GM13976 (cell line): Measurements from ENCODE around the gene ARVCF.

Source experiments
- DNase-seq: peaks from one replicate; pipeline ENCODE4 v3.0.0; 2012; ENCODE audit warnings: low spot score
- in situ Hi-C: fragments of 300-500 bp; cut with MboI; formaldehyde crosslinking; loops from one replicate; pipeline ENCODE4 v1.12.0; 2022; ENCODE audit warnings: low sequenced_read_pairs, mixed read lengths, inconsistent platforms; ENCODE audit not compliant: unreplicated experiment
- TF ChIP-seq, protein P1 (sequence below): IDR thresholded peaks from 2 replicates; pipeline ENCODE4 v1.5.1; 2012; ENCODE audit warnings: borderline replicate concordance, mild to moderate bottlenecking; ENCODE audit not compliant: insufficient read depth; ENCODE audit errors: extremely low read depth, missing control alignments, control extremely low read depth

Gene ARVCF

DNA sequence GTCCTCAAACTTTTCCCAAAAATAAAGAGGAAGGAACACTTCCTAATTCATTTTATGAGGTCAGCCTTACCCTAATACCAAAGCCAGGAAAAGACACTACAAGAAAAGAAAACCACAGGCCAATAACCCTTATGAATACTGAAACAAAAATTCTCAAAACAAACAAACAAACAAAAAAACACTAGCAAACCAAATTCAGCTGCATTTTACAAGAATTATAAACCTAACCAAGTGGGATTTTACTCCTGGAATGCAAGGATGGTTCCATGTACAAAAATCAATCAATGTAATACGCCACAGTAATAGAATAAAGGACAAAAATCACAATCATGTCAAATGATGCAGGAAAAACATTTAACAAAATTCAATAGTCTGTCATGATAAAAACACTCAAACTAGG lies 13.3 kb downstream of the ARVCF start:
- no peak for DNase-seq
- TF ChIP-seq, protein P1, sequence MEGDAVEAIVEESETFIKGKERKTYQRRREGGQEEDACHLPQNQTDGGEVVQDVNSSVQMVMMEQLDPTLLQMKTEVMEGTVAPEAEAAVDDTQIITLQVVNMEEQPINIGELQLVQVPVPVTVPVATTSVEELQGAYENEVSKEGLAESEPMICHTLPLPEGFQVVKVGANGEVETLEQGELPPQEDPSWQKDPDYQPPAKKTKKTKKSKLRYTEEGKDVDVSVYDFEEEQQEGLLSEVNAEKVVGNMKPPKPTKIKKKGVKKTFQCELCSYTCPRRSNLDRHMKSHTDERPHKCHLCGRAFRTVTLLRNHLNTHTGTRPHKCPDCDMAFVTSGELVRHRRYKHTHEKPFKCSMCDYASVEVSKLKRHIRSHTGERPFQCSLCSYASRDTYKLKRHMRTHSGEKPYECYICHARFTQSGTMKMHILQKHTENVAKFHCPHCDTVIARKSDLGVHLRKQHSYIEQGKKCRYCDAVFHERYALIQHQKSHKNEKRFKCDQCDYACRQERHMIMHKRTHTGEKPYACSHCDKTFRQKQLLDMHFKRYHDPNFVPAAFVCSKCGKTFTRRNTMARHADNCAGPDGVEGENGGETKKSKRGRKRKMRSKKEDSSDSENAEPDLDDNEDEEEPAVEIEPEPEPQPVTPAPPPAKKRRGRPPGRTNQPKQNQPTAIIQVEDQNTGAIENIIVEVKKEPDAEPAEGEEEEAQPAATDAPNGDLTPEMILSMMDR, result no peak
- in situ Hi-C loops, result no loop called here

DNA sequence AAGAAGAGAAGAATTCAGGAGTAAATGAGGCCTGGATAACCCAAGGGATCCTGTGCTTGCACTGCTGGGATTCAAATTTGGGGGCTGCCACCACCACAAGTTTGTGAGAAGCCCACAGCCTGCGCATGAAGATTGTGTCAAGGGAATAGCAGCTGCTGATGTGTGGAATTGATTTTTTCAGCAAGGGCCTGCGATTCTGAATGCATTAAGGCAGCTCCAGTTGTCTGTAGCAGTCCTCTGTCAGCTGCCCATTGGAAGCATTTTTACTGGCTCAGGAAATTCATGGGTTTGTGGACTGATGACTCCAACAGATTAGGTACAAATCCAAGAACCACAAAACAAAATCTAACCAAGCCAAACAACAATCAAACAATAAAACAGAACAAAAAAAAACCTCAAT lies 14.0 kb downstream of the ARVCF start:
- no peak for DNase-seq
- TF ChIP-seq, protein P1, result no peak
- in situ Hi-C loops, result no loop called here

DNA sequence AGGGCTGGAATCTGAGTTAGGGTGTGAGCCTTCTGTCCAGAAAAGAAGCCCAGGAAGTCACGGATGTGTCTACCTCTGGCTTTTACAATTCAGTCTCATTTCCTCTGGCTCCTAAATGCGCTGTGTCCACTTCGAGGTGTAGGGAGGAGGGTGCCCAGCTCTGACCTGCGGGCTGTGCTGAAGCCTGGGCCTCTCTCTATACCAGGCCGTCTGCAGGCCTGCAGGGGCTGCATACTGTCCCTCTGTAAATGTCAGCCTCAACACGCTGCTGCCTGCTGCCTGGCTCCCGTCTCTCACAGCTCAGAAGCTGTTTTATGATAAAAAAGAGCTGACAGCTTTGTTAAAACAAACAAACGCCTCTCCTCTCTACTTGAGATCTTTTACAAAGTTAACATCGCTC lies 14.5 kb downstream of the ARVCF start:
- TF ChIP-seq, protein P1, result no peak
- in situ Hi-C loops, result no loop called here
- DNase-seq, result no peak

DNA sequence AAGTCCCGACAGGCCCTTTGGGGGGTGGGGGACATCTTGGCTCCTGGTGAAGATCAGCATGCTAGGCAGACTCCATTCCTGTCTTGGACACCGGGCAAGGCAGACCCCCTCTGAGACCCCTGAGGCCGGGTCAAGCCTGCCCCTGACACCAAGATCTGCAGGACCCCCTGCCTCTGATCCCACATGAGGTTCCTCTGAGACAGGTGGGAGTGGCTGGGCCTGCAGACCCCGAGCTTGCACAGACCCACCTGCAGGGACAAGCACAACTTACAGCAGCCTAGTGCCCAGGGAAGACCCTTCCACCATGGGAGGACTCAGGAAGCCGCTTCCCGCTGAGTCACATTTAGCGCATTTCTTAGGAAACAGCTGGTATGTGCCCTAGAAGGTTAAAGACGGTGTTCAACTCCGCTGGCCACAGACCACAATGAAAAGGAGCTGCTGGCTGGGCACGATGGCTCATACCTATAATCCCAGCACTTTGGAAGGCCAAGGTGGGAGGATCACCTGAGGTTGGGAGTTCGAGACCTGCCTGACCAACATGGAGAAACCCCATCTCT lies 15.5 kb downstream of the ARVCF start:
- TF ChIP-seq, protein P1, result no peak
- DNase-seq, result no peak
- in situ Hi-C loops, result no loop called here

DNA sequence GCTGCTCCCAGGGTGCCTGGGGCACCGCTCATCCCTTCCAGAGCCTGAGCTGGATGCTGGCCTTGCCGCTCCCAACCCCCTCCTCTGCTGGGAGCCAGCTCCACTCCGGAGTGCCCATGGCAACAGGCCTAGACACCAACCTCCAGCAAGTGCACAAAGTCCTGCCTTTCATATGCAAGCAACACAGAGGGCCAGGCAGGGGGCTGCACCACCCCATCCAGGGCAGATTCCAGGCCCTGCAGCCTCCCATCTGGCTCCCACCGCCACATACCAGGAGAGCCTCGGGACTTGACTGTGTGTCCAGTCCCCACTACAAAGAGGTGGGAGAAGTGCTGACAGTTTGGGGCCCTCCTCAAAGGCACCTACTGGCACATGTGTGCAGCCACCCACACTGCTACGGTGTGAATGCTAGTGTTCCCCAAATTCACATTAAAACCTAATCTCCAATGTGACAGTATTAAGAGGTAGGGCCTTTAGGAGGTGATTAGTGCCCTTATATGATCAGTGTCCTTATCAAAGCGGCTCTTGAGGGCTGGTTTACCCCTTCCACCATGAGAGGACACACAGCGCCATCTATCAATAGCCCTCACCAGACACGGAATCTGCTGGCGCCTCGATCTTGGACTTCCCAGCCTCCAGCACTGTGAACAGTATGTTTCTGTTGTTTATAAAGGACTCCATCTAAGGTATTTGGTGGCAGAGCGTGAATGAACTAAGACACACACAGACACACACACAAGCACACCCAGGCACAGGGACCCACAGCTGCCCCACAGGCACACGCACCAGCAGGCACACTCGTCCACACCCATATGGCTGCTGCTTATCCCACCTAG lies 16.2 kb downstream of the ARVCF start:
- in situ Hi-C loops, result no loop called here
- TF ChIP-seq, protein P1, result no peak
- no peak for DNase-seq

DNA sequence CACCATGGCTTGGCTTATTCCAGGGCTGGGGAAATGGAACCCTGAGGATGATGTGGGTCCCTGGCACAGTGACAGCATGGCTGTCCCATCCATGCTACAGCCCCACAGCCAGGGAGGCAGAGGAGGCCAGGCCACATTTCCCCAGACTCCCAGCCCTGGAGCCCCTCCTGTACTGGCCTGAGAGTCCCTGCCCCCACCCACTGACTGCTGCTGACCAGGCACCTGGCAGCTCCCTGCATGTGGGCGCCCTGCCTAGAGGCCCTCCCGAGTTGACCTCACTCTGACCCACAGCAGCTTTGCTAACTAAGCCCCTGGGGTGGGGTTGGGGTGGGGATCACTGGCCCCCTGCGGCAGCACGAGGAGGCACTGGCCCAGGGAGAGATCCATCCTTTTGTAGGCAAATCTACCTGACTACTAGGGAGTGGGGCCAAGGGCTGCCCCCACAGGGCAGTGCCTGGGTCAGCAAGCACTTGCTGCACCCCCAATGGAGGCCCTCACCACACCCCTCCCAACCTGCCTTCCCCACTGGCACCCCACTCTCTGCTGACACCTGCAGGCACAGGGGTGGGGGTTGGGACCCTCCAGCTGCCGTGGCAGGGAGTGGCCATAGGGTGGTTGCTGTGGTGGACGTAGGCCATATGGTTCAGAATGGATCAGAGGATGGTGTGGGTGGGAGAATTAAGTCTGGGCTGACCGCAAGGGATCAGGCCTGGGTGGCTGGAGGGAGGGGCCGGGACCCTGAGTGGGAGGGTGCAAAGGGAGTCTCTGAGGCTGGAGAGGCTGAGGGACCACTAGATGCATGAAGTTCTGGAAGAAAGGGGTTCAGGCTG lies 17.4 kb downstream of the ARVCF start:
- DNase-seq, result no peak
- TF ChIP-seq, protein P1, result no peak
- in situ Hi-C loops, result no loop called here
